D721Med (cell line): ENCODE data around the gene HHEX.

ENCODE experiments used
- DNase-seq: peaks from one replicate; pipeline ENCODE4 v3.0.0; 2011; ENCODE audit warnings: low spot score; ENCODE audit not compliant: insufficient read length
- FAIRE-seq: peaks from 2 replicates; lab custom pipeline; 2011; peaks lifted over from hg19 to GRCh38; lab: Jason Lieb, UNC
- TF ChIP-seq, protein P1 (sequence below): IDR thresholded peaks from 2 replicates; pipeline ENCODE4 v1.5.1; 2012; ENCODE audit warnings: mild to moderate bottlenecking, control low read depth; ENCODE audit not compliant: insufficient read depth; ENCODE audit errors: missing control alignments

HHEX gene

DNA sequence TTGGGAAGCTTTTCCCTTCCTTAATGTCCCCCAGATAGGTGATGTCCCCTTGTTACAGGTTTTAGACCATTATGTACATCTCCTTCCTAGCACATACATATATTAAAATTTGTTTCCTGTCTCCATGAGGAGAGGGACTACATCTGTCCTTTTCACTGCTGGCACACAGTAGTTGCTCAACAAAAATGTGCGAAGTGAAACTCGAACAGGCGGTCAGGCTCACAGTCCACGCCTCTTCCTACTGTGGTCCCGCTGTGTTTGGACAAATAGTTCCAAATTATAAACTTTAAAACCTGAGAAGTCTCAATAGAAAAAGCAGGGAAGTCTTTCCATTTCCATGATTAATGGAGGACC lies 1.2 kb upstream of the HHEX start:
- FAIRE-seq (no peak), DNase-seq (no peak)

DNA sequence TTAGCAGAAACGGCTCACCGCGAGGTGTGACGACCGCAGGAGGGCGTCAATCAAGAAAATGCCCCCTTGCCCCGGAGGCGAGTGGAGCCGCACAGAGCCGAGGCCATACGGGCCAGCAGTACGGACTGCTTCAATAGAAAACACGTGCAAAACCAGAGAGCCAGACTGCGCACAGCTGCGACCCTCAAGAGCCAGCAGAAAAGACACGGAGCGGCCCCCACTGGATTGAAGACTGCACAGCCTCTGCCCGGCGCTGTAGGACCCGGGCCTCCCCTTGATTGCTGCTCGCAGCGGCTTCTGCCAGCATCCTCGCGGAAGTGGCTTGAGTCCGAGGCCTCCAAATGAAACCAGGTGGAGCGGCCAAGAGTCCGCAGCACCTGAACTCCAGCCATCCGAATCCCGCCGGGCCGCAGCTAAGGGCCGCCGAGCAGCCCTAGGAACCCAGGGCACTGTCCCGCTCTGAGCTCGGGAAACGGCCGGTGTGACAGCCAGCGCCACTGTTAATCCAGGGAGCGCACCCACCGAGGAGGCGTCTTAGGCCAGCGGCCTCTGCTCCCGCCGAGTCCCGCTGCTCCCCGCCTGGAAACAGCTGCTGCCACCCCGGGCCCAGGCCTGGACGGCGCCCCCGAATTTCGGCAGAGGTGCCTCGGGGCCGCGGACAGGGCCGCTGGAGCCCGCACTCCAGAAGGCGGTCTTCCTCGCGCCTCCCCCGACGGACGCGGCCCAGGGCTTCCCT lies 660 bp upstream of the HHEX start:
- DNase-seq (no peak), FAIRE-seq (no peak)
- TF ChIP-seq, protein P1, sequence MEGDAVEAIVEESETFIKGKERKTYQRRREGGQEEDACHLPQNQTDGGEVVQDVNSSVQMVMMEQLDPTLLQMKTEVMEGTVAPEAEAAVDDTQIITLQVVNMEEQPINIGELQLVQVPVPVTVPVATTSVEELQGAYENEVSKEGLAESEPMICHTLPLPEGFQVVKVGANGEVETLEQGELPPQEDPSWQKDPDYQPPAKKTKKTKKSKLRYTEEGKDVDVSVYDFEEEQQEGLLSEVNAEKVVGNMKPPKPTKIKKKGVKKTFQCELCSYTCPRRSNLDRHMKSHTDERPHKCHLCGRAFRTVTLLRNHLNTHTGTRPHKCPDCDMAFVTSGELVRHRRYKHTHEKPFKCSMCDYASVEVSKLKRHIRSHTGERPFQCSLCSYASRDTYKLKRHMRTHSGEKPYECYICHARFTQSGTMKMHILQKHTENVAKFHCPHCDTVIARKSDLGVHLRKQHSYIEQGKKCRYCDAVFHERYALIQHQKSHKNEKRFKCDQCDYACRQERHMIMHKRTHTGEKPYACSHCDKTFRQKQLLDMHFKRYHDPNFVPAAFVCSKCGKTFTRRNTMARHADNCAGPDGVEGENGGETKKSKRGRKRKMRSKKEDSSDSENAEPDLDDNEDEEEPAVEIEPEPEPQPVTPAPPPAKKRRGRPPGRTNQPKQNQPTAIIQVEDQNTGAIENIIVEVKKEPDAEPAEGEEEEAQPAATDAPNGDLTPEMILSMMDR = peak; percentile 1

More for the DNA sequence above, 1.2 kb upstream of the HHEX start:
- TF ChIP-seq, protein P1 = no peak

DNA sequence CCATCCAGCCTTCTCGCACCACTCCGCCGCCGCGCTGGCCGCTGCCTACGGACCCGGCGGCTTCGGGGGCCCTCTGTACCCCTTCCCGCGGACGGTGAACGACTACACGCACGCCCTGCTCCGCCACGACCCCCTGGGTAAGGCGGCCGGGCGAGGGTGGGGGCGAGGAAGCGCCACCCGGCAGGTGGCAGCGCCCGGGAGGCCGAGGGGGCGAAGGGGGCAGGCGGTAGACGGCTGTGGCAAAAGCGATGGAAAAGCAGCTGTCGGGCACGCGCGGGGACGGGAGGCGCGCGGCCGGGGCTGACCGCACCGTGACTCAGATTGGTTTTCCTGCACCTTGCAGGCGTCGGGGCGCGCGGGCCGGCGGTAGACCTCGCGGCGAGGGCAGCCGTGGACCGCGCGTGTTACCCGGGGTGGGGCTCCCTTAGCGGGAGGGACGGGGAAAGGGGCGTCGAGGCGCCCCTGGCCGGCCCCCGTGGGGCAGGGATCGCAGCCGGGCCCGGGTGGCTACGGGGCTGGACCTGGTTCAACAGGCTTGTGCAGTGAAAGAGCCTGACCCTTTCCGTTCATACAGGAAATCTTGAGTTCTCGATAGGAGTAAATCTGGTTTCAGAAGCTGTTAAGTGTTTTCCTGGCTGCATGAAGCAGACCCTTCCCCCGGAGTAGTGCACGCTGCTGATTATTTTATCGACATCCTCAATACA lies 608 bp downstream of the HHEX start:
- TF ChIP-seq, protein P1 = no peak
- FAIRE-seq = no peak
- no peak for DNase-seq

DNA sequence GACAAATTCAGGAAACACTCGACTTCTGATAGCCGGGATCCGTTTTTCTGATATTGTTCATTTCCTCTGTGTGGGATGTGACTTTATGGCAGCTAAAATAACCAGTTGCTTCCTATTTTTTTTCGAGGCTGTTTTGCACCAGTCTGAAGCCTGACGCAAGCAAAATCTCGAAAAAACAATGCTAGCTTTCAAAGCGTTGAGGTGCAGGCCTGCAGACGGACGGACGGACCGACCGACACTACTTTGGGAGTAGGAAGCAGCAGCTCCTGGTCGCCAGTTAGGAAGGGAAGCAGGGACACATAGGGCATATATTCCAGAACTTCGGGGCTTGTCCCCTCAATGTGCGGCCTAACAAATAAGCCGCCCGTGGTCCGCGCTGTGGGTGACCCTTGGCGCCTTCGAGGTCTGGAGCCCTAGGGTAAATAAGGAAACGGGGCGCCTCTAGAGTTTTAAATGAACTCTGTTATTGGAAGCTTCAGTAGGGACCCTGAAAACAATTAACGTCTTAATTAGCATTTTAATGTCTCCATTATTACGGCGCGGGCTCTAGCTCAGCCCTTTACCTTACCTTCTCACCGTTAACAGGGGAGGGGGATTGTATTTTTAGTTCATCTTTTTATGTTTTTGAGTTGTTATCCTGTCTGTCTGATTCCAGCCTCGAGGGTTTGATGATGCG lies 1.3 kb downstream of the HHEX start:
- TF ChIP-seq, protein P1 = no peak
- no peak for DNase-seq
- no peak for FAIRE-seq

DNA sequence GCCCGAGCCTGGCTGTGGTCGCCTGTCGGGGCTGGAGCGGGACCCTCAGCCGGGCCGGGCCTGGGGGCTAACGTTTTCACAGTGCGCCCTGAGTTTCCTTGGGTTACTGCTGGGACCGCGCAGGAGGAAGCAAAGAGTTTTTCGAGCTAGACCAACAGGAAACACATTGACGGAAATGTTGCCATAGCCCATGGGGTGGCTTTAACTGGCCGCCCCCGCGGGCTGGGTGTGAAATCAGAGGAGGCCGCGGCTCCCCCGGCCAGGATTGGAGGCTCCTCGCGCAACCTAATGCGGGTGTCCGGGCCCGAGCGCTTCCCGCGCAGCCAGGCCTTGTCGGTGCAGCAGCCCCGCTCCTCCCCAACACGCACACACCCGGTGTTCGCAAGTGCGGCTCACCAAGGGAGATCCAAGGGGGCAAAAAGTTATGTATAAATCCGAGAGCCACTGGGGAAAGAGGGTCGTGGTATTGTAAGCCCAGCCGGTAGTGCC lies 1.9 kb downstream of the HHEX start:
- DNase-seq (no peak), FAIRE-seq (no peak)
- TF ChIP-seq, protein P1 = no peak

DNA sequence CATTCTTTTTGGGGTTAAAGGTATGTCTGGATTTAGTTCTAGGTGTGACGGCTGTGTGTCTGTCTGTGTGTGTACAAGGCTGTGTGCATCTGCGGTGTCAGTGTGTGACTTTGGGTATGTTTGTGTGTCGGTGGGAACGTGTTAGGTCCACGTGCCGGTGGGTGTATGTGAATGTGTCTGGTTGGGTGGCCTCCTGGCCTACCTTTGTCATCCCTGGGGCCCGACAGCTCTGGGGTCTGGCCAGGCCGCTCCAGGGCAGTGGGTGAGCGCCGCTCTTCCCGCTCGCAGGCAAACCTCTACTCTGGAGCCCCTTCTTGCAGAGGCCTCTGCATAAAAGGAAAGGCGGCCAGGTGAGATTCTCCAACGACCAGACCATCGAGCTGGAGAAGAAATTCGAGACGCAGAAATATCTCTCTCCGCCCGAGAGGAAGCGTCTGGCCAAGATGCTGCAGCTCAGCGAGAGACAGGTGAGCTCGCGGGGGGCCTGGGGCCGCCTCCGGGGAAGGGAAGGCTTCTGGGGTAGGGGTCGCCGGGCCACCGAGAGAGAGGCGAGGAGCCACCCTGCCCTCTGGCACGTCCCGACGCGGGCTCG lies 2.4 kb downstream of the HHEX start:
- TF ChIP-seq, protein P1 = no peak
- FAIRE-seq (no peak), DNase-seq (no peak)
